Purkinje cell (primary cell): Measurements from ENCODE around the gene DDX3X. TPM values are rescaled to one million over a fixed set of nuclear protein-coding genes. Genes with fewer than 3 reads are reported as not detected.

Source experiments
- polyA plus RNA-seq: library from polyadenylated mRNA; unstranded; fragments of >200 nt; fragmentation: Nextera tagmentation; gene quantifications from 2 replicates; pipeline ENCODE4 v1.2.1, GENCODE V29; 2014

DDX3X gene
- polyA plus RNA-seq = 117 and 143 TPM in 2 replicates

DNA sequence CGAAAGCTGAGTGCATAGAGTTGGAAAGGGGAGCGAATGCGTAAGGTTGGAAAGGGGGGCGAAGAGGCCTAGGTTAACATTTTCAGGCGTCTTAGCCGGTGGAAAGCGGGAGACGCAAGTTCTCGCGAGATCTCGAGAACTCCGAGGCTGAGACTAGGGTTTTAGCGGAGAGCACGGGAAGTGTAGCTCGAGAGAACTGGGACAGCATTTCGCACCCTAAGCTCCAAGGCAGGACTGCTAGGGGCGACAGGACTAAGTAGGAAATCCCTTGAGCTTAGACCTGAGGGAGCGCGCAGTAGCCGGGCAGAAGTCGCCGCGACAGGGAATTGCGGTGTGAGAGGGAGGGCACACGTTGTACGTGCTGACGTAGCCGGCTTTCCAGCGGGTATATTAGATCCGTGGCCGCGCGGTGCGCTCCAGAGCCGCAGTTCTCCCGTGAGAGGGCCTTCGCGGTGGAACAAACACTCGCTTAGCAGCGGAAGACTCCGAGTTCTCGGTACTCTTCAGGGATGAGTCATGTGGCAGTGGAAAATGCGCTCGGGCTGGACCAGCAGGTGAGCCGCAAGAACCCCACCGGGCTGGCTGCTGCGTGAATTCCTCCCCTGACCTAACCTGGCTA is at the start of gene DDX3X:
DDX3X (plus strand) TSS at position 419 of the 619 bp plus-strand sequence; CDS start at position 510, 91 bp downstream.

Other genes starting within 250 kb of the DDX3X start
- gene USP9X, start 248.7 kb upstream of the DDX3X start, polyA plus RNA-seq = 43.6 and 51.1 TPM in 2 replicates
- gene NYX, start 113.2 kb downstream of the DDX3X start, polyA plus RNA-seq = not detected in 2 replicates